H1 (cell line): Measurements from ENCODE around the gene S100A11. TPM values are rescaled to one million over a fixed set of nuclear protein-coding genes. Genes with fewer than 3 reads are reported as not detected.

ENCODE experiments used
- CTCF ChIA-PET: fragments of 300-600 bp; sonication (Branson Sonifier 250); formaldehyde crosslinking; loops from one replicate; lab custom pipeline; 2021; ENCODE audit not compliant: partially characterized antibody; lab: Charles Lee
- POLR2A ChIA-PET: fragments of 300-600 bp; sonication (Branson Sonifier 250); formaldehyde crosslinking; loops from one replicate; lab custom pipeline; 2021; ENCODE audit warnings: inconsistent platforms; ENCODE audit not compliant: partially characterized antibody; lab: Charles Lee
- DNase-seq, 2 experiments: peaks; one replicate each; pipeline versions ENCODE4 v3.0.0 to v3.0.0-alpha.2; 2010 to 2022; ENCODE audit warnings: low spot score in 2 of 2, low read depth in 1 of 2, mixed read lengths in 1 of 2
- FAIRE-seq: peaks from 2 replicates; lab custom pipeline; 2011; peaks lifted over from hg19 to GRCh38; lab: Jason Lieb, UNC
- H2AFZ ChIP-seq: 2 replicates; pipeline ENCODE4 v1.8.1; 2012; ENCODE audit warnings: low read length, inconsistent platforms
- H2AK5ac ChIP-seq: 2 replicates; pipeline ENCODE4 v1.6.1; 2013; ENCODE audit warnings: low read depth, low read length
- H2BK120ac ChIP-seq: replicated peaks from 2 replicates; pipeline ENCODE3; 2013; ENCODE audit warnings: low read depth, low read length, inconsistent platforms
- H2BK12ac ChIP-seq: 2 replicates; pipeline ENCODE4 v1.6.1; 2013; ENCODE audit warnings: low read depth, low read length
- H2BK15ac ChIP-seq: 2 replicates; pipeline ENCODE4 v1.6.1; 2013; ENCODE audit warnings: low read length
- H2BK20ac ChIP-seq: 2 replicates; pipeline ENCODE4 v1.6.1; 2013; ENCODE audit warnings: low read length
- H2BK5ac ChIP-seq: 2 replicates; pipeline ENCODE4 v1.6.1; 2013; ENCODE audit warnings: low read depth, low read length
- H3K14ac ChIP-seq: 2 replicates; pipeline ENCODE4 v1.6.1; 2013; ENCODE audit warnings: inconsistent platforms; ENCODE audit not compliant: insufficient read length
- H3K18ac ChIP-seq: 2 replicates; pipeline ENCODE4 v1.6.1; 2013; ENCODE audit warnings: low read length; ENCODE audit errors: extremely low read depth
- H3K23ac ChIP-seq: 2 replicates; pipeline ENCODE4 v1.6.1; 2013; ENCODE audit warnings: inconsistent platforms; ENCODE audit not compliant: insufficient read length
- H3K23me2 ChIP-seq: 2 replicates; pipeline ENCODE4 v1.6.1; 2013; ENCODE audit warnings: low read depth, low read length
- H3K27ac ChIP-seq: 2 replicates; pipeline ENCODE4 v1.6.1; 2011; ENCODE audit warnings: low read depth, low read length, inconsistent platforms
- H3K27me3 ChIP-seq, 4 experiments: replicated peaks in 1 of 4; 1 replicate in 1 of 4; 2 replicates in 3 of 4; pipeline versions ENCODE4 v1.6.1 to v1.8.1; 2011 to 2013; ENCODE audit warnings: low read length in 3 of 4, mild to moderate bottlenecking in 3 of 4, inconsistent platforms in 2 of 4, mixed read lengths in 2 of 4, moderate library complexity in 1 of 4; ENCODE audit not compliant: control insufficient read depth in 3 of 4, insufficient read depth in 3 of 4; ENCODE audit errors: extremely low read depth in 1 of 4
- H3K36me3 ChIP-seq, 4 experiments: 2 replicates each; pipeline versions ENCODE4 v1.6.1 to v1.8.1; 2011 to 2013; ENCODE audit warnings: mild to moderate bottlenecking in 4 of 4, low read length in 3 of 4, moderate library complexity in 2 of 4, control low read depth in 1 of 4, inconsistent platforms in 1 of 4; ENCODE audit not compliant: insufficient read depth in 4 of 4, control insufficient read depth in 2 of 4
- H3K4ac ChIP-seq: replicated peaks from 2 replicates; pipeline ENCODE3; 2013; ENCODE audit warnings: low read length, low read depth, mixed read lengths, inconsistent platforms; ENCODE audit not compliant: insufficient read length
- H3K4me1 ChIP-seq, 4 experiments: replicated peaks in 1 of 4; 1 replicate in 1 of 4; 2 replicates in 3 of 4; pipeline versions ENCODE4 v1.6.1 to v1.8.1; 2011 to 2013; ENCODE audit warnings: low read length in 3 of 4, inconsistent platforms in 2 of 4, mixed read lengths in 1 of 4; ENCODE audit not compliant: insufficient read depth in 4 of 4, control insufficient read depth in 3 of 4
- H3K4me2 ChIP-seq, 2 experiments: 2 replicates each; pipeline versions ENCODE4 v1.6.1 to v1.8.1; 2011 to 2013; ENCODE audit warnings: low read depth in 2 of 2, low read length in 2 of 2, control low read depth in 1 of 2, inconsistent platforms in 1 of 2, mild to moderate bottlenecking in 1 of 2; ENCODE audit not compliant: insufficient read depth in 1 of 2
- H3K4me3 ChIP-seq, 4 experiments: fragments of 200-600, 300-600 bp in 1 of 4; sonication (generic), shearing (Covaris generic), sonication (Bioruptor Twin) in 1 of 4; 2 replicates each; pipeline versions ENCODE4 v1.5.1 to v1.8.1; 2011 to 2016; ENCODE audit warnings: low read length in 4 of 4, low read depth in 3 of 4, control low read depth in 2 of 4, inconsistent platforms in 2 of 4, mild to moderate bottlenecking in 2 of 4, mixed read lengths in 1 of 4, moderate library complexity in 1 of 4; ENCODE audit not compliant: insufficient read depth in 2 of 4; ENCODE audit errors: extremely low read depth in 1 of 4
- H3K56ac ChIP-seq: replicated peaks from 2 replicates; pipeline ENCODE3; 2013; ENCODE audit warnings: low read depth, mild to moderate bottlenecking, mixed read lengths, low read length, inconsistent platforms; ENCODE audit not compliant: insufficient read length
- H3K79me1 ChIP-seq: 2 replicates; pipeline ENCODE4 v1.6.1; 2013; ENCODE audit warnings: low read depth, low read length, control low read depth
- H3K79me2 ChIP-seq, 2 experiments: 2 replicates each; pipeline versions ENCODE4 v1.6.1 to v1.8.1; 2012 to 2013; ENCODE audit warnings: low read length in 2 of 2, mild to moderate bottlenecking in 2 of 2, inconsistent platforms in 1 of 2; ENCODE audit not compliant: insufficient read depth in 2 of 2, control insufficient read depth in 1 of 2
- H3K9ac ChIP-seq, 4 experiments: replicated peaks in 1 of 4; 1 replicate in 1 of 4; 2 replicates in 3 of 4; pipeline versions ENCODE4 v1.6.1 to v1.8.1; 2011 to 2013; ENCODE audit warnings: low read depth in 3 of 4, low read length in 3 of 4, control low read depth in 2 of 4, mild to moderate bottlenecking in 2 of 4, moderate library complexity in 2 of 4, inconsistent platforms in 1 of 4; ENCODE audit errors: extremely low read depth in 1 of 4
- H3K9me3 ChIP-seq, 2 experiments: 2 replicates each; pipeline versions ENCODE4 v1.6.1 to v1.8.1; 2012 to 2013; ENCODE audit warnings: mild to moderate bottlenecking in 2 of 2, moderate library complexity in 2 of 2, control low read depth in 1 of 2, inconsistent platforms in 1 of 2, low read depth in 1 of 2, low read length in 1 of 2, mixed read lengths in 1 of 2; ENCODE audit not compliant: insufficient read depth in 2 of 2
- H4K20me1 ChIP-seq, 2 experiments: replicated peaks in 1 of 2; 2 replicates each; pipeline versions ENCODE3 to v1.8.1; 2011 to 2013; ENCODE audit warnings: inconsistent platforms in 2 of 2, low read length in 2 of 2, mild to moderate bottlenecking in 1 of 2; ENCODE audit not compliant: insufficient read depth in 2 of 2, control insufficient read depth in 1 of 2
- H4K5ac ChIP-seq: 2 replicates; pipeline ENCODE4 v1.6.1; 2013; ENCODE audit warnings: low read length, low read depth, mixed read lengths, inconsistent platforms; ENCODE audit not compliant: insufficient read length
- H4K8ac ChIP-seq: 2 replicates; pipeline ENCODE4 v1.8.0; 2013; ENCODE audit warnings: mild to moderate bottlenecking, moderate library complexity, low read length, inconsistent platforms; ENCODE audit not compliant: insufficient read depth; ENCODE audit errors: extremely low read depth
- H4K91ac ChIP-seq: replicated peaks from 2 replicates; pipeline ENCODE3; 2013; ENCODE audit warnings: low read length, mixed read lengths, inconsistent platforms; ENCODE audit not compliant: insufficient read length
- CEBPB ChIP-seq: IDR thresholded peaks from 2 replicates; pipeline ENCODE4 v1.6.1; 2012; ENCODE audit warnings: low read depth, low read length
- CHD1 ChIP-seq: IDR thresholded peaks from 2 replicates; pipeline ENCODE4 v1.6.1; 2012; ENCODE audit warnings: low read depth, low read length, improper control_type of control experiment
- FOSL1 ChIP-seq: IDR thresholded peaks from 2 replicates; pipeline ENCODE4 v1.6.1; 2011; ENCODE audit warnings: mild to moderate bottlenecking, low read depth, low read length, moderate library complexity; ENCODE audit not compliant: insufficient read depth
- GABPA ChIP-seq: IDR thresholded peaks from 2 replicates; pipeline ENCODE4 v1.6.1; 2011; ENCODE audit warnings: mild to moderate bottlenecking, low read length, moderate library complexity, borderline replicate concordance; ENCODE audit not compliant: insufficient read depth
- HDAC6 ChIP-seq: IDR thresholded peaks from one replicate; pipeline ENCODE4 v1.7.1; 2012; ENCODE audit warnings: low read depth, mild to moderate bottlenecking, inconsistent platforms, low read length, moderate library complexity
- JUN ChIP-seq: IDR thresholded peaks from 2 replicates; pipeline ENCODE4 v1.6.1; 2011; ENCODE audit warnings: low read depth, mild to moderate bottlenecking, improper control_type of control experiment, low read length
- MAFK ChIP-seq: IDR thresholded peaks from 2 replicates; pipeline ENCODE4 v1.6.1; 2012; ENCODE audit warnings: low read depth, mild to moderate bottlenecking, improper control_type of control experiment, low read length
- PHF8 ChIP-seq: fragments of 200-600 bp; sonication (generic); conservative IDR thresholded peaks from 2 replicates; pipeline ENCODE4 v1.7.1; 2012; ENCODE audit warnings: low read depth, mild to moderate bottlenecking, inconsistent platforms, low read length, moderate library complexity
- POLR2AphosphoS5 ChIP-seq: IDR thresholded peaks from 2 replicates; pipeline ENCODE4 v1.6.1; 2011; ENCODE audit warnings: low read depth, low read length
- whole genome bisulfite sequencing, 2 experiments: shearing (Covaris generic) in 1 of 2; methylation state at CpG; one replicate each; pipeline versions ENCODE4 v1.1.6 to v1.1.7; 2013 to 2015; ENCODE audit warnings: low lambda C conversion rate in 2 of 2, mixed read lengths in 2 of 2, inconsistent platforms in 1 of 2, low coverage in 1 of 2, missing lambda C conversion rate in 1 of 2; ENCODE audit not compliant: insufficient replicate concordance in 2 of 2, insufficient coverage in 1 of 2, insufficient read length in 1 of 2; ENCODE audit errors: extremely low coverage in 1 of 2, missing lambda C conversion rate in 1 of 2; 5-methylcytosine and 5-hydroxymethylcytosine counted together
- polyA plus RNA-seq, 7 experiments: library from polyadenylated mRNA; depleted of rRNA in 3 of 7; stranded (reverse) in 5 of 7; unstranded in 2 of 7; fragments of >200 nt in 5 of 7; fragments of 200-250 nt in 2 of 7; gene quantifications; 1 replicate in 5 of 7; 2 replicates in 1 of 7; 4 replicates in 1 of 7; pipeline versions ENCODE4 v1.2.1 to v1.2.3, GENCODE V29; 2011 to 2013; ENCODE audit warnings: missing spikeins in 2 of 7, mixed read lengths in 2 of 7
- total RNA-seq: library from RNA; stranded (reverse); fragmentation: NEBNext Ultra II Directional; extraction: Animal tissue kit (Norgen Biotek cat#: 25700); gene quantifications from 2 replicates; pipeline ENCODE4 v1.2.1, GENCODE V29; 2021
- TF ChIP-seq, protein P1 (sequence below): IDR thresholded peaks from 2 replicates; pipeline ENCODE4 v1.6.1; 2012; ENCODE audit warnings: inconsistent platforms
- TF ChIP-seq, protein P2 (sequence below): IDR thresholded peaks from 2 replicates; pipeline ENCODE4 v1.6.1; 2012; ENCODE audit warnings: inconsistent platforms

The S100A11 gene
- total and polyA plus RNA-seq, 2 of the 8 experiments (the other 6 are each of a cell fraction or from before 2014, with no cell fraction given) = 120 to 343 TPM

DNA sequence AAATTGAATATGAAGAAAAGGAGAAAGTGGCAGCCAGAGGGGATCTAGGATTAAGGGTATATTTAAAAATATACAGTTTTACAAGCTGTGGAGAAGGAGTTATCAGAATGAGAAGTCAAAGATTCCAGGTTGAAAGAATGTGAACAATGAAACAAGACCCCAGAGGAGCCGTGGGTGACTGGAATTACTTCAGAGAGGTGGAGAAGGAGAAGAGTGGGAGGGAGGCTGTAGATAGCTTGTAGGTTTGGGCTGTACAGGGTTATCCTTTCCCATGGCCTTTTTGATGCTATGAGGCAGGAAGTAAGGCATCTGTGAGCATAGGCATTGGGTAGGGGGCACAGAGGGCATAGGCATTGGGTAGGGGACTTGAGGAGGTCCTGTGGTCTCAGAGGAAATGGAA lies 5.2 kb upstream of the S100A11 start:
- Histone ChIP-seq H3K4me1 (peaks cover 3 to 12% (median 4%) of the 10 kb centered on the region in 4 experiments; a peak in 6 of 7 replicates), H3K4ac (no peak overlapping the region), H3K9me3 (no peaks in the 10 kb centered on the region), H3K23me2 (no peaks in the 10 kb centered on the region; the same call in 1 of the 2 replicates), H3K23ac (no peak overlapping the region), H2BK12ac (peak overlapping the region; percentile 91; the same call in 1 of the 2 replicates), H3K27ac (no peak overlapping the region), H2BK15ac (peak overlapping the region; percentile 78; the same call in 1 of the 2 replicates), H4K20me1 (no peaks in the 10 kb centered on the region), H2AK5ac (peak overlapping the region; percentile 92; the same call in 1 of the 2 replicates), H3K4me2 (no peak overlapping the region), H4K5ac (no peak overlapping the region), H3K14ac (no peak overlapping the region), H3K9ac (no peak overlapping the region), H3K56ac (no peak overlapping the region), H3K36me3 (no peaks in the 10 kb centered on the region), H3K79me1 (no peaks in the 10 kb centered on the region), H2AFZ (no peak overlapping the region), H3K4me3 (no peak overlapping the region), H4K8ac (no peak overlapping the region), H2BK5ac (no peak overlapping the region; the same call in 1 of the 2 replicates)
- POLR2A ChIA-PET = no interaction called here
- FAIRE-seq = no peak
- no peak for TF ChIP-seq JUN
- no peak for TF ChIP-seq GABPA
- TF ChIP-seq HDAC6 = no peak
- TF ChIP-seq, protein P1, sequence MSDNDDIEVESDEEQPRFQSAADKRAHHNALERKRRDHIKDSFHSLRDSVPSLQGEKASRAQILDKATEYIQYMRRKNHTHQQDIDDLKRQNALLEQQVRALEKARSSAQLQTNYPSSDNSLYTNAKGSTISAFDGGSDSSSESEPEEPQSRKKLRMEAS = no peak
- no peak for TF ChIP-seq PHF8
- no peak for TF ChIP-seq CHD1
- TF ChIP-seq, protein P2, sequence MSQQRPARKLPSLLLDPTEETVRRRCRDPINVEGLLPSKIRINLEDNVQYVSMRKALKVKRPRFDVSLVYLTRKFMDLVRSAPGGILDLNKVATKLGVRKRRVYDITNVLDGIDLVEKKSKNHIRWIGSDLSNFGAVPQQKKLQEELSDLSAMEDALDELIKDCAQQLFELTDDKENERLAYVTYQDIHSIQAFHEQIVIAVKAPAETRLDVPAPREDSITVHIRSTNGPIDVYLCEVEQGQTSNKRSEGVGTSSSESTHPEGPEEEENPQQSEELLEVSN = no peak
- no peak for TF ChIP-seq POLR2AphosphoS5
- no peak for TF ChIP-seq FOSL1
- TF ChIP-seq CEBPB = no peak
- no peak for TF ChIP-seq MAFK
- TF ChIP-seq, all 59 proteins: peak for 0
- Histone ChIP-seq H4K91ac (no peak overlapping the region), H2BK120ac (no peak overlapping the region), H3K79me2 (no peaks in the 10 kb centered on the region), H3K27me3 (peaks cover 0 to 6% (median 0%) of the 10 kb centered on the region in 4 experiments; a peak in 2 of 7 replicates), H2BK20ac (0 out of 2 replicates have a peak overlapping the region, but pooled peaks have one; percentile 62), H3K18ac (no peak overlapping the region)
- CTCF ChIA-PET = interaction anchor here (2.0 to 3.7 kb wide), 3 partner anchors 11 to 41 kb away, joined by 9 to 13 read pairs (median 13); no protein-coding TSS in a partner anchor
- WGBS, 2 experiments = 93% methylated on average over 1 of the region's 1 CpG; no CpG with 5 or more reads in 1 of the 2 experiments
- no peak for DNase-seq
